Colonic mucosa (tissue), 4 donors: ENCODE data around the gene LRRC59. TPM values are rescaled to one million over a fixed set of nuclear protein-coding genes. Genes with fewer than 3 reads are reported as not detected.

ENCODE experiments used
- DNase-seq: peaks from one replicate; pipeline ENCODE4 v3.0.0-alpha.2; 2020
- H3K27ac ChIP-seq: fragments of 200-600 bp; one replicate; pipeline ENCODE4 v1.8.0; 2021
- H3K27me3 ChIP-seq: fragments of 200-600 bp; one replicate; pipeline ENCODE4 v1.8.0; 2021
- H3K36me3 ChIP-seq: fragments of 200-600 bp; one replicate; pipeline ENCODE4 v1.8.0; 2021
- H3K4me1 ChIP-seq: fragments of 200-600 bp; one replicate; pipeline ENCODE4 v1.8.0; 2021; ENCODE audit warnings: mild to moderate bottlenecking
- H3K4me3 ChIP-seq: fragments of 200-600 bp; one replicate; pipeline ENCODE4 v1.8.0; 2021
- H3K9ac ChIP-seq, 2 donors: one replicate each; pipeline ENCODE4 v1.7.0; 2013; ENCODE audit warnings: control low read depth in 2 of 2, low read depth in 2 of 2, low read length in 2 of 2
- H3K9me3 ChIP-seq: fragments of 200-600 bp; one replicate; pipeline ENCODE4 v1.8.0; 2021
- intact Hi-C: fragments of 100-400 bp; cut with DNase I; formaldehyde crosslinking; loops from one replicate; pipeline ENCODE4 v1.14.1; 2022
- total RNA-seq, 2 donors: library from RNA; stranded (reverse); fragmentation: NEBNext Ultra II Directional in 1 of 2; extraction: Animal tissue kit (Norgen Biotek cat#: 25700) in 1 of 2; gene quantifications; one replicate each; pipeline ENCODE4 v1.2.1, GENCODE V29; 2021
- TF ChIP-seq, protein P1 (sequence below): fragments of 200-600 bp; IDR thresholded peaks from one replicate; pipeline ENCODE4 v1.8.0; 2022; ENCODE audit warnings: antibody characterized with exemption, mild to moderate bottlenecking
- donor health status: healthy.
- donor health status: DM: no; HTN: no; CAD: no.
- donor health status: DM: no; HTN: no; CAD: no.

LRRC59 gene
- total RNA-seq: 100 to 1,000 TPM; 147 to 265 TPM

DNA sequence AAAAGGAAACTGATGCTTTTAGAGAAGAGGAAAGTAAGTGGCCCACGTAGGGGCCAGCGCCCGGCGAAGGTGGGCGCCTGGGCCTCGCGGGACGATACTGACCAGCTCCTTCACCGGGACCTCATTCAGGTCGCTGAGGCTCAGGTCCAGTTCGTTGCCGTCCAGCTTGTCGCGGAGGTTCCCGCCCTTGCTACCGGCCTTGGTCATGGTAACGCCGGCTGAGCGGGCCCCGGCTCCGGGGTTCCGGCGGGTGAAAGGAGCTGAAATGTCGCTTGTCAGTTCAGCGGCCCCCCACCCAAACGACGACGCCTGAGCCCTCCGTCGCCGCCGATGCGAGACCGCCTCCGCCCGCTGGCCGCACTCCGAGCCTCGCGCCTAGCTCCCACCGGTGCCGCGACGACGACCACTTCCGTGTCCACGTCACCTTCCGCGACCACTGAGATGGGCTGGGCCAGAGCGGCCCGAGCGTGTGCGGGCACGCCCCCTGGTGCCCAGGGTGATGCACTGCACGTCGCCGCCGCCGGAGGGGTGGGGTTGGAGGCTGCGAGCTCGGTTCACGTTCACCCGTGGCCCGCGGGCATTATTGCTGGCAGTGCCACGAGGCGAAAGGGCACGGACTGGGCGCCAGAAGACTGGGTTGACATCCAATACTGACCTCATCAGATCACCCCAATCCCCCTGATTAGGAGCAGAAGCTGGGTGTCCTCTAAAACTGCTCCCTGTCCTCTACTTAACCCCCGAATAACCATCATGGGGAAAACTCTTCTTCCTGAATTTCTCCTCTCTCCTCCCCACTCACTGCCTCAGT lies at the start of gene LRRC59:
TSS of gene LRRC59 (minus strand) at position 413 of the 808 bp plus-strand sequence. CDS start at position 207, 206 bp downstream.
- Histone ChIP-seq H3K4me3 (peak within 1 kb of the TSS; percentile 83), H3K36me3 (peaks cover 18% of the 10 kb centered on the region), H3K9ac (peak within 1 kb of the TSS; percentile 87 to 90), H3K4me1 (peaks cover 9% of the 10 kb centered on the region), H3K27ac (peak within 1 kb of the TSS; percentile 86), H3K27me3 (no peaks in the 10 kb centered on the region), H3K9me3 (no peaks in the 10 kb centered on the region)
- DNase-seq: peak; percentile 91
- TF ChIP-seq, protein P1, sequence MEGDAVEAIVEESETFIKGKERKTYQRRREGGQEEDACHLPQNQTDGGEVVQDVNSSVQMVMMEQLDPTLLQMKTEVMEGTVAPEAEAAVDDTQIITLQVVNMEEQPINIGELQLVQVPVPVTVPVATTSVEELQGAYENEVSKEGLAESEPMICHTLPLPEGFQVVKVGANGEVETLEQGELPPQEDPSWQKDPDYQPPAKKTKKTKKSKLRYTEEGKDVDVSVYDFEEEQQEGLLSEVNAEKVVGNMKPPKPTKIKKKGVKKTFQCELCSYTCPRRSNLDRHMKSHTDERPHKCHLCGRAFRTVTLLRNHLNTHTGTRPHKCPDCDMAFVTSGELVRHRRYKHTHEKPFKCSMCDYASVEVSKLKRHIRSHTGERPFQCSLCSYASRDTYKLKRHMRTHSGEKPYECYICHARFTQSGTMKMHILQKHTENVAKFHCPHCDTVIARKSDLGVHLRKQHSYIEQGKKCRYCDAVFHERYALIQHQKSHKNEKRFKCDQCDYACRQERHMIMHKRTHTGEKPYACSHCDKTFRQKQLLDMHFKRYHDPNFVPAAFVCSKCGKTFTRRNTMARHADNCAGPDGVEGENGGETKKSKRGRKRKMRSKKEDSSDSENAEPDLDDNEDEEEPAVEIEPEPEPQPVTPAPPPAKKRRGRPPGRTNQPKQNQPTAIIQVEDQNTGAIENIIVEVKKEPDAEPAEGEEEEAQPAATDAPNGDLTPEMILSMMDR: peak; percentile 99
- intact Hi-C loops: loop anchor here (5.0 kb wide), 1 partner anchor 35 kb away; no protein-coding TSS in a partner anchor

DNA sequence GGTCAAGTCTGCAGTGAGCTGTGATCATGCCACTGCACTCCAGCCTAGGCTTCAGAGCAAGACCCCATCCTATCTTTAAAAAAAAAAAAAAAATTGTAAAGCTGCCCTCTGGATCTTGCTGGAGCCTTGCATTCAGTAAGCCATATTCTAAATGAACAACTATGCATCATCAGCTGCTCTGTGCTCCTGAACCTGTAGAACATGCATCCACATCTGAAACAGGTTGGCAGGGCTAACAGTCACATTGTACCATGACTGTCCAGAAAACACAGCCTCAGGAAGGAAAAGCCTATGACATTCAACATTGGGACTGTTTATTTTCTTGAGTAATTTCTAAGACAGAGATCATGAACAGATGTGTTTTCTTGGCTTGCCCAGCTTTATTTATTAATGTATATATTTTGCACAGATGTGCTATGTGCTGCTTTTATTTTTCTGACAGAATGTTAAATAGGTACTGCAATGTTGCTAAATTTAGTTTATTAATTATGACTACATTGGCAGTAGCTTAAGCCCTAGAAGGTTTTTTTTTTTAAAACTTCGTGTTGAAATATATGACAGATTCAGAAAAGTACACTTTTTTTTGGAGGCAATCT lies 48.5 kb upstream of the LRRC59 start:
- no peak overlapping the region for H3K4me3 ChIP-seq
- no peak for DNase-seq
- no peaks in the 10 kb centered on the region for H3K36me3 ChIP-seq
- H3K4me1 ChIP-seq: peaks cover 6% of the 10 kb centered on the region
- no peak overlapping the region for H3K27ac ChIP-seq
- TF ChIP-seq, protein P1: no peak
- no peaks in the 10 kb centered on the region for H3K27me3 ChIP-seq
- intact Hi-C loops: no loop called here
- no peaks in the 10 kb centered on the region for H3K9me3 ChIP-seq
- no peak overlapping the region for H3K9ac ChIP-seq

DNA sequence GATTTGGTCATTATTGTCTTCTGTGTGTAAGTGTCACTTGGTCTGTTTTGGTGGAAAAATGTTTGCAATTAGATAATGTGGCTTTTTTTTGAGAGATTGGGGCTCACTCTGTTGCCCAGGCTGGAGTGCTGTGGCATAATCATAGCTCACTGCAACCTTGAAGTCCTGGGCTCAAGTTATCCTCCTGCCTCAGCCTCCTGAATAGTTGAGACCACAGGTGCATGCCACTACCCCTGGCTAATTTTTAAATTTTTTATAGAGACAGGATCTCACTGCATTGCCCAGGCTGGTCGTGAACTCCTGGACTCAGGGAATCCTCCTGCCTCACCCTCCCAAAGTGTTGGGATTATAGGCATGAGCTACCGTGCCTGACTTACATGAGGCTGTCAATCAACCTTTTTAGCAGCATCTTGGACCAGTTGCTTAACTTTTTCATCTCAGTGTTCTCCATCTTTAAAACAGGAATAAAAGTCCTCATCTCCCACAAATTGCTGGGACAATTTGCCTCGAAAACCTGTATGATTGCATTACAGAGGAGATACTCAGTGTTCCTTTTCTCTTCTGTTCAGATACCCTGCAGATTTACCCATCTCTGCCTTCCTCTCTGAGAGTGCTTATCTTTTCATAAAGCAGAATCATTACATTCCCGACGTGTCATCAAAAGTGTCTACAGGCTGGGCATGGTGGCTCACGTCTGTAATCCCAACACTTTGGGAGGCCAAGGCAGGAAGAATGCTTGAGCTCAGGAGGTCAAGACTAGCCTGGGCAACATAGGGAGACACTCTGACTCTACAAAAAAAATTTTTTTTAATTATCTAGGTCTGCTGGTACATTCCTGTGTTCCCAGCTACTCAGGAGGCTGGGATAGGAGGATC lies 47.8 kb upstream of the LRRC59 start:
- Histone ChIP-seq H3K36me3 (no peaks in the 10 kb centered on the region), H3K27ac (no peak overlapping the region), H3K4me1 (peaks cover 6% of the 10 kb centered on the region), H3K27me3 (no peaks in the 10 kb centered on the region), H3K9ac (no peak overlapping the region), H3K4me3 (no peak overlapping the region), H3K9me3 (no peaks in the 10 kb centered on the region)
- no peak for DNase-seq
- intact Hi-C loops: no loop called here
- TF ChIP-seq, protein P1: no peak

DNA sequence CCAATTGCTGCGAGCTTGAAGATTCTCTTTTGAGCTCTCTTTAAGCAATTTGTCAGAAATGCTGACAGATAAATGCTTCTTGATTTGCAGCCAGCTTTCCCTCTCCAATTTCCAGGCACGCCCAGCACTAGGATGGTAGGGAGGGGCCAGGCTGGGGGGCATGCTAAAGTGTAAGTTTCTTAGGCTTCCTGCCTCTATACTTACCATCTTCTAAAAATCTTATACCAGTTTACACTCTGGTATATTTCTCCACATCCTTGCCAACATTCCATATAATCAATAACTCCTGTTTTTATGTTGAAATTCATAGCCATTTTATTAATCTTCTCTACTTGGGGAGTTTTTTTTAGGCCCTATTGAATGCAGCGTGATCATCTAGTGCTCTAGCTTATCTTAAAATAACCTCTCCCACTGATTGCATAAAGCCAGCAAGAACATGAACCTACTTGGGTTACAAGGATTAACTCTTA lies 46.2 kb upstream of the LRRC59 start:
- Histone ChIP-seq H3K27ac (no peak overlapping the region), H3K9me3 (no peaks in the 10 kb centered on the region), H3K27me3 (no peaks in the 10 kb centered on the region), H3K36me3 (no peaks in the 10 kb centered on the region), H3K9ac (peak overlapping the region in 1 of 2 donors; percentile 1), H3K4me3 (no peak overlapping the region), H3K4me1 (peaks cover 6% of the 10 kb centered on the region)
- TF ChIP-seq, protein P1: no peak
- peak; percentile 76 for DNase-seq
- intact Hi-C loops: no loop called here
